ENCODE data around the gene GABBR2.

GABBR2 gene

DNA sequence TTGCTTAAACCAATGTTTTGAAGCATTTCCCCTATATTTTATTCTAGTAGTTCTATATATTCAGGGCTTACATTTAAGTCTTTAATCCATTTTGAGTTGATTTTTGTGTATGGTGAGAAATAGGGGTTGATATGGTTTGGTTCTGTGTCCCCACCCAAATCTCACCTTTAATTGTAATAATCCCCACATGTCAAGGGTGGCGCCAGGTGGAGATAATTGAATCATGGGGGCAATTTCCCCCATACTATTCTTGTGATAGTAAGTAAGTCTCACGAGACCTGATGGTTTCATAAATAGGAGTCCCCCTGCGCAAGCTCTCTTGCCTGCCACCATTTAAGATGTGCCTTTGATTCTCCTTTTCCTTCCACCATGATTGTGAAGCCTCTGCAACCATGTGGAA, 361.1 kb downstream of the GABBR2 start:
- no peak for DNase-seq

DNA sequence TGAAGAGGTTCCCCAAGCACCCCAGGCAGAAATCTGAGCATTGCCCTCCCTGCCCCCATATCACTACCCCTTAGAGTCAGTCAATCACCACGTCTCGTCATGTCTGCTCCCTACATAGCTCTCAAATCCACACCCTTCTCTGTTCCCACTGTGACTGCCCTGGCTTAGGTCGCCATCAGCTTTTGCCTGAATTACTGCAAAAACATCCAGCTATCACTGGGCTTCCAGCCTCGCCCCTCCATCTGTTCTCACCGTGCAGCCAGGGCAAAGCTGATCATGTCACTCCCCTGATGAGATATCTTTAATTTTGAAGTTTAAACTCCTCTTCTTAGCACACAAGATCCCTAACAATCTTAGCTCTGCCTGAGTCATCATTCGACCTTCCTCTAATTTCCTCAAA, 363.7 kb downstream of the GABBR2 start:
- no peak for DNase-seq

DNA sequence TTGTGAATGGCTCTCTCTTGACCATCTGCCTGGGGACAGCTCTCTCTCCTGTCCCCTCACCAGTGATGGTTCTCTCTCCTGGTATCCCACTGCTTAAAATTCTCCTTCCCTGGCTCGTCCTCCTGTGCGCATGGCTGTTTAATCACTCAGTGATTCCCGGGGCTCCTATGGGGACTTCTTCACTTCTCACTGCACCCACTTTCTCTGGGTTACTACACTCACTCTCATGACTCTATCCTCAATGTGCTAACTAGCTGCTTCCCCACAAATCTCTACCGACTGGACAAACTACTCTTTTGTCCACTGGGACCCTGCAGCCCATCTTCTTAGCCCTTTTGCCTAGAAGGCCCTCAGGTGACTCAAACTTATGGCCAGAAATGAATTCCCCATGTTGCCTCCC, 364.2 kb downstream of the GABBR2 start:
- DNase-seq, result no peak

DNA sequence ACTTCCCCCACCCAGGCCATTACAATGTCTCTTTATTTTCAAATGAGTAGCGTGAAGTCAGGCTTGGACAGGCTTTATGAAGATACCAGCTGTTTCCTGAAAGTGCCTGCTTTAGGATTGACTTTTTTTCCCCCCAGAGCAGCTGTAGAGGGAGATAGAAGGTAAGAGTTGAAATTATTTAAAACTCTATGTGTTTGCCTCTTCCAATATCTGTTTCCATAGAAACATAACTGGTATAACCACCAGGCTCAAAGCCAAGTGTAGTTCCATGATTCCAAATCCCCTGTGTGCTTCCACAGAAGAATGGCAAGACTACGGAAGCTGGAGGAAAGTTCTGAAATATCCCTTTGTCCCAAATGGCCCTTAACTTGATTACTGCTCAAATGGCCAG, 365.9 kb downstream of the GABBR2 start:
- no peak for DNase-seq

DNA sequence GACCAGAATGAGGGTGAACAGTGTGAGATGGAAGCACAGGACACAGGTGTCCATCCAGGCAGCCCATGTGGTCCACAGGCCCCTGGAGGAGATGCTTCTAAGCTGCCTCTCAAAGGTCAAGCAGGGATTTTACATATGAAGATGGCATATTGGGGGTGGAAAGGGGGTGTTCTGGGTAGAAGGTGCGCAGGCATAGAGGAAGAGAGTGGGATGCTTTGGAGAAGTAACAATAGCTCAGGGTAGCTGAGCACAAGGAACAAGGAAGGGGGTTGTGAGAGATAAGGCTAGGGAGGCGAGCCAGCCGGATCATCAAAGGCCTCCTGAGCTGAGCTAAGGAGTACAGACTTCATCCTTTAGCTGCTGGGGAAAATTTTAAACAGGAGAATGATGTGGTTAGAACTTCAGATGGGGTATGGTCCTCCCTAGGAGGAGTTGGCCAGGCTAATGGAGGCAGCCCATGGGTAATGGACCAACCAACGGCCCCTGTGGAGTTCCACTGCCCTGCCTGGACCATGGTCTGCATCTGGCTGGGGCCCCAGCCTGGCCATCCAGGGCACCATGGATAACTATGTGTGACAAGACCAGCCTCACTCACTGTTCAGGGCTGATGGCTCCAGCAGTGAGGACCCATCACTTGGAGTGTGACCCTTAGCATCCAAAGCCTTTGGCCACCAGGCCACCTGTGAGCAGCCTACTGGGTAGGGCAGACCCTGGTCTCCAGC, 366.5 kb downstream of the GABBR2 start:
- DNase-seq, result no peak

DNA sequence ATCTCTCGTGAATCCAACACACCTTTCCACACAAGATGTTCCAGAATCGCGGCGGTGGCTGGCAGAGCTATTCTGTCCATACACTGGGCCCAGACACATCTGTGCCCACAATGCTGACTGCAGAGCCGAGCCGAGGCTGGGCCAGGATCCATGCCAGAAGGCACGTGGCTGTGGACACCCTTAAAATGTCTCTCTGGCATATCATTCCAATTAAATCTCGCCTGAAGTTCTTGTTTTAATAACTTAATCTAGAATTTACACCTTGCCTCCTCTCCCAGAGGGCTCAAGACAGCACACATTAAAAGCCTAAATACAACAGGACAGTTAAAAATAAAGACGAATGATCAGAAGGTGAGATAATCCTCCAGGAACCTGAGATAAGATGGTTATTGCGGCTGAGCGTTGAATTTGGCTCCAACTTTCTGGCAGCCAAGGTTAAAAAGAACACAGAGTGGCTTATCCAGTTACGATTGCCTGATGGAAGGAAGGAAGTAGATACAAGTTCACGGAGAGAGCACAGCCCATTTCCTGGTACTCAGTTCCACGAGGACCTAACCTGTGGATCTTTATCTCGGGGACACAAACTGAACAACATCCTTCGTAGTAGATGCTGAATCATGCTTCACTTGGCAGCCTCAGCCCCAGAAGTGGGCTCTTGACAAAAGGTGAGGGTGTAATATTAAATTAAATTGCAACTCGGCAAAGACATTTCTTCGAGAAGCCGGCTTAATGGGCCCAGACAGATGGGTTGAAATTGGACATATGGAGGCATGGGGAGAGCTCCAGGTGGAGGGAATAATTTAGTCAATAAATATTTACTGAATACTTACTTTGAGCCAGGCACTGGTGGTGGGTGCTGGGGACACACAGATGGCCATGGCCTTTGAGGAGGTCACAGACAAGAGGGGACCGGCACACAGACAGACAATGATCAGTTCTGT, 367.3 kb downstream of the GABBR2 start:
- DNase-seq, result no peak

DNA sequence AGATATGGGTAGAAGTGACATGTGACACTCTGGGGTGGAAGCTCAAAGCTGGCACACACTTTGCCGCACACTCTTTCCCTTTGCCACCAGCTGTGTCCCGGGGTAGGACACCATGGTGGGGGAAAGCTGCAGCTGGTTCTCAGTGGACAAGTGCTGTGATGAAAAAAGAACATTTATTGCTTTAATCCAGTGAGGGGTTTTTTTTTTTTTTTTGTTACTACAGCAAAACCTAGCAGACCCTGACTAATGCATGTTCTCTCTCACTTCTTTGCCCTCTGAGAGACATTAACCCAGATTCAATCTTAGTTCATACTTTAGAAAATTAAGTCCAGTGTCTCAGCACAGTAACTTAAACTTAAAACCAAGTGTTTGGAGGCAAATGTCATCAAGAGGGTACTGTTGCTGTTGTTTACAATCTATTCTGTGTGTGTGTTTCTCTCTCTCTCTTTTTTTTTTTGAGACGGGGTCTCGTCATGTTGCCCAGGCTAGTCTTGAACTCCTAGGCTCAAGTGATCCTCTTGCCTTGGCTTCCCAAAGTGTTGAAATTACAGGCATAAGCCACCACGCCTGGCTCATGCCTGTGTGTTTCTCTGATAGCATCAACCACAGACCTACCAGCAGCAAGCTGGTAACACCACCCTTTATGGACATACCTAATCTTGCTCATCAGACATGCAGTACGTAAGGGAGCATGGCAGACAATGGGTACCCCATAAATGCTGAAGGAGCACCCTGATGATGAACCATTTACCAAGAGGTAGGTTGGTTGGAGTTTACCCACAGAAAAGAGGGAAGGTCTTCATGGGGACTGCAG, 368.5 kb downstream of the GABBR2 start:
- DNase-seq, result no peak

DNA sequence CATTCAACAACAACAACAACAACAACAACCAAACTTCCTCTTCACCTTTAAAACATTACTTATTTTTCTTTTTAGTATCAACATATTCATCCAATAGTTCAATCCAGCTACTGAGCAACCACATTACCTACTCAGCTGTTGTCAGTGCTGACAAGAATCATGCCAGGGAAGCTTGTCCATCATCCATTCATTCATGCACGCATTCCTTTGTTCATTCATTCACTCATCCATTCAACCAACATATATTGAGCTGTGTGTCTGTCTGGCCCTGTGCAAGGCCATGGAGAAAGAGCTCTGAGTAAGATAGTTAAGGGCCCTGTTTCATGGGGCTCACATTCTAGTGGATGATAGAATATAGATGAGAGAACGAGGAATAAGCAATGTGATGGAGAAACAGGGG, 373.1 kb downstream of the GABBR2 start:
- no peak for DNase-seq

DNA sequence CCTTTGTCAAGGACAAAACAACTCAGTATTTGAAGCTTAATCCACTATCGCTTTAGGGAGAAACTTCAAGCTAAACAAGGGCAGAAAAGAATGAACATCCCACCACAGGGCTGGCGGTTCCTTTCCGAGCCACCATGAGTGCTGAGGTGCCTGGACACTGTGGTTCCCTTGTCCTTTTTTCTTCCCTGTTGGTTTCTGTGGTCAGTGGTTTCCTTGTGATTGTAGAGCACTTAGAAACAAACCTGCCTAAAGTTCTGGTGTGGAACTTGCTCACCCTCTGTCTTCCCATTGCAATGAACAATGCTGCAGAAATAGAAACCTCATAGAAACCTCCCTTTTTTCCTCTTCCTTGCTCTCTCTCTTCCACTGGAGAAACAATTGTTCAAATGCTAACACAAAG, 373.9 kb downstream of the GABBR2 start:
- DNase-seq, result no peak

DNA sequence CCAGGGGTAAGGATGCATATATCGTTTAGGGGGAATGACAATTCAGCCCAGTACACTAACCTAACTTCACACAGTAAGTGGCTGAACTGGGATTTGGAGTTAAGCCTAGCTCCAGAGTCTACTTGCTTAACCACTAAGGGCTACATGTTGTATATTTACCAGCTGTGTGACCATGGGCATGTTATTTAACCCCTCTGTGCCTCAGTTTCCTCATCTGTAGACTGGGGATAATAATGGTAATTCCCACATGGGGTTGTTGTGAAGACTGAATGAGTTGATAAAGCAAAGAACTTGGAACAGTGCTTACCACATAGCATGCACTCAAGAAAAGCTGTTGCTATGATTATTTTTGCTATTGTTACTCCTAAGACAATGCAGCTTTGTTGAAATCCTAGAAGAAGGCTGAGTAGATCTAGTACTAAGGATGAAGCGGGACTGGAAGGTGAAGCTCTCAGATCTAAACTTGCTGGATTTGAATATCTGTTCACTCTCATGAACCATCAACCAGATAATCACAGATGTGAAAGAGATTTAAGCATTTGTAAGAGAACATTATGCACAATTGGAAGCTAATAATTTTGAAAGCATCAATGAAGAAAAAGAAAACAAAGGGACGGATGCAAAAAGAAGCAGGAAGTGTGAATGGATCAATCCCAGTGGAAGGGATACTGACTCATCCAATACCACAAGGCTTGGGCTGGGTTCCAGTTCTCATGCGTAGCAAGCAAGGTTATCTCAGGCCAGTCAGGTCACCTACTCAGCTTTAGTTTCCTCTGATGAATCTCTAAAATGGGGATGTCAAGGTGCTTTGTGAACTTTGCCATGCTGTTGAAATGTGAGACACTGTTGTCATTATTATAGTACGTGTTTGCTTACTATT, 374.8 kb downstream of the GABBR2 start:
- DNase-seq, result no peak

DNA sequence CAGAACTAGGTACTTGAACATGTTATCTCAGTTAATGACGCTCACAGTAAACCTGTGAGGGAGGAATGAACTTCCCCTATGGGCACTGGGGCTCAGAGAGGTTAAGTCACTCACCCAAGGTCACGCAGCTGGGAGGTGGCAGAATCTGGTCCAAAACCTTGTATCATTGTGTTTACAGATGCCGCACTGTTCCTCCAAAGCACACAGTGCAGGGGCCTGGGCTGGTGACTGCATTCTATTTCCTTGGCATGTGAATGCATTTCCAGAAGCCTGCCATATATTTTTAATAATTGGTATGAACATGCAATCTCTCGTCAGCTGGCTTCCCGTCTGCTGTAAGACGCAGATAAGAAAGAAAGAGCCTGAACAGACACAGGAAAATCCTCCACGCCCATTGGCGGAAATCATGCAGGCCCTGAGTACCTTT, 376.3 kb downstream of the GABBR2 start:
- DNase-seq, result no peak

DNA sequence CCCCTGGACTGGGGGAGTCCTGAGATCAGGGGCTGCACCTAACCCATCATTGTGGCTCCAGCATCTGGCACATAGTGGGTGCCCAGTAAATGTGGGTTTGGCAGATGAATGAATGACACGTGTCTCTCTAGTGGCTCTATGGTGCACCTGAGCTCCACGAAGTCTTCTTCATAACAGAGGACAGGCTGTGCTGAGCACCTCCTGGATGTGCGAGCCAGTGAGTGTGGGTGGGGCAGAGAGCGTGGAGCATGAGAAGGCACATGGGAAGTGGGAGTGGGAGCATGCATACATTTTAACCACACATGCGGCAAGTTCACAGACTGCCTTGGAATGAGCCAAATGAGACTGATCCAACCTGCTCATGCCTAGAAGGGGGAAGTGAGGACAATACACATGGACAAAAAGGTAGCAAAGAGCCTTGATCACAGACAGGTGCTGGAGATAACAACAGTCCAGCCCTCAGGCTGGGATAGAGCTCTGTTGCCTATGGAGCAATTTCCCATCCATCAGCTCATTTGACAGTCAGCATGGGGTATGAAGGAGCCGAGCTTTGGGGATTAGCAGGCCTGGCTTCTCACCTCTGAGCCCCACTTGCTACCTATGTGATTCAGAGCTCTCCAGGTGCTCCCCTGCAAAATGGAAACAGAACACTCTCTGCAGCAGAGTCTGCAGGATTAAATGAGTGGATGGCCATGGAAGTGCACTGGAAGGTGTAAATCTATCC, 377.0 kb downstream of the GABBR2 start:
- no peak for DNase-seq

DNA sequence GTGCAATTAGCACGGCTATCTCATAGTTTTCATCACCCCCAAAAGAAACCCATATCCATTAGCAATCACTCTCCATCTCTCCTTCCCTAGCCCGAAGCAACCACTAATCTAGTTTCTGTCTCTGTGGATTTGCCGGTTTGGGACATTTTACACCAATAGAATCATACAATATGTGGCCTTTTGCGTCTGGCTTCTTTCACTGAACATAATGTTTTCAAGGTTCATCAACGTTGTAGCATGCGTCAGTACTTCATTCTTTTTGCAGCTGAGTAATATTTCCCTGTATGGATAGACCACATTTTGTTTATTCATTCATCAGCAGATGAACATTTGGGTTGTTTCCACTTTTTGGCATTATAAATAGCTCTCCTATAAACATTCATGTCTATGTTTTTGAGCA, 377.9 kb downstream of the GABBR2 start:
- DNase-seq, result no peak

DNA sequence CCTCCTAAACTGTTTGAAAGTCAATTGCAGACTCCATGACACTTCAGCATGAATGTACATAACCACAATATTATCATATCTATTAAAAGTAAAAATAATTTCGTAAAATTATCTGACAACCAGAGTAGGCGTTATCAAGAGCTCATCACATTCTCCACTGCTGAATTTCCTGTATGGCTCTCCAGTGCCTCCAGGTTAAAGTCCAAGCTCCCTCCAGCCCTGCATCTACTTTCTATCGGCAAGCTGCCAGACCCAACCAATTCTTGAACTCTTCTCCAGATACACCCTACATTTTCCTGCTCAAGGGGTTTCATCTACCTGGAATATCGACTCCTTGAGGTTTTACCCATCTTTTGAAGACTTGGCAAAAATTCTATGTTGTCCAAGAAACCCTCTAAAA, 378.8 kb downstream of the GABBR2 start:
- no peak for DNase-seq

DNA sequence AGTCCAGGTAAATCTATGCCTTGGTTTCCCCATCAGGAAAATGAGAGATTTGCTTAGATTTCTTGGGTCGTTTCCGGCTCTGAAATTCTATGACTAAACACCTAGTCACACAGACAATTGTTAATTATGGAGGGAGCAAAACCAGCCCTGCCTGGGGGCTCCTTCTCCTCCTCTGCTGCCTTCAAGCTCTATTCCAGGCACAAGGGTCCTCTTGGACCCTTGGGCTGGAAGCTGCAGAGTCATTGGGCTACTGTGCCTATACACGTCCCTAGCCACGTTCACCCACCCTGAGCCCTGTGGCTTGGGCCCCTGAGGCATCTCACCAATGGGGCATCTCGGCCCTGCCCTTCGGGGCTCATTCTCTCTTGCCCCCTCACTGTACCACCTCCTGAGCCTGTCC, 379.5 kb downstream of the GABBR2 start:
- no peak for DNase-seq

DNA sequence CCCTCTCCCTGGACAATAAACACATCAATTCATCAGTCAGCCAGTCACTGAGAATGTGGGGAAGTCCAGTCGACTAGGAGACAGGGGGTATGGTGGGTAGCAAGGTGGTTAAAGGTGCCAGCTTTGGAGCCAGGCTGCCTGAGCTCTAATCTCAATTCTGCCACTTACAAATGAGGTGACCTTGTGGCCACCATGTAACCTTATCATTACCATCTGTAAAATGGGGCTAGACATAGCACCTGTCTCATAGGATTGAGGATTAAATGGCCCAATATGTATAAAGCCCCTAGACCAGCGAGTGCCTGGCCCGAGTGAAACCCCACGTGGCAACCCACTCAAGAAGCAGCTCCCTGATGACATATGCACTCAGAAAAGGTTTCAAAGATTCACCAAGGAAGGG, 380.0 kb downstream of the GABBR2 start:
- DNase-seq, result no peak

DNA sequence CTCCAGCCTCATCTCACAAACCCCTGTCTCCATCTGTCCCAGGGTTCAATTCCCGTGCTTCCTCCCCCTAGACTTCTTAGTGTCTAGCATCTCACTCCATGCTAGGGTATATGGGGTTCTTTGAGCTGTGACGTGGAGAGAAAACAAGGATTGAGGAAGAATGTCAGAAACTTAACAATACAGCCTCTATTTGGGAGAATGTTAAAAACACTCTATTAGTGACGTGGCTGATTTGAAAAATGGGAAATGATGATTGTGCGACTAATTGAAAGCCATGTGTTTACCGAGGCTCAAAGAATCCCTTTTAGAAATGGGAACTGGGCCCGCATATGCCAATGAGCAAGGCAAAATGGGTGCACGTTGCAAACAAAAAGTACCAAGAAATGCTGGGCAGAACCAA, 380.6 kb downstream of the GABBR2 start:
- no peak for DNase-seq

DNA sequence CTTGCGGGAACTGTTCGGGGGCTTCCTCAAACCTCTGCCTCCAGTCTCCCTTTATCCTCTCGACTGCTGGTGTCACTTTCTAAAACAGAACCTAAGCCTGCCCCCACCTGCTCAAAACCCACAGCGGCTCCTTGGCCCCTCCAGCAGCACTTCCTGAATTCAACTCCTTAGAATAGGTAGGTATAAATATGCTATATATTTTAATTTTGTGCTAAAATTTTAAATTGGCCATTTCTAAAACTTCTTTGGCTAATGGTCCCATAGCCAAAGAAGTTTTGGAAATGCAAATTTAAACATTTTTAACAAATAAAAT, 381.5 kb downstream of the GABBR2 start:
- no peak for DNase-seq

DNA sequence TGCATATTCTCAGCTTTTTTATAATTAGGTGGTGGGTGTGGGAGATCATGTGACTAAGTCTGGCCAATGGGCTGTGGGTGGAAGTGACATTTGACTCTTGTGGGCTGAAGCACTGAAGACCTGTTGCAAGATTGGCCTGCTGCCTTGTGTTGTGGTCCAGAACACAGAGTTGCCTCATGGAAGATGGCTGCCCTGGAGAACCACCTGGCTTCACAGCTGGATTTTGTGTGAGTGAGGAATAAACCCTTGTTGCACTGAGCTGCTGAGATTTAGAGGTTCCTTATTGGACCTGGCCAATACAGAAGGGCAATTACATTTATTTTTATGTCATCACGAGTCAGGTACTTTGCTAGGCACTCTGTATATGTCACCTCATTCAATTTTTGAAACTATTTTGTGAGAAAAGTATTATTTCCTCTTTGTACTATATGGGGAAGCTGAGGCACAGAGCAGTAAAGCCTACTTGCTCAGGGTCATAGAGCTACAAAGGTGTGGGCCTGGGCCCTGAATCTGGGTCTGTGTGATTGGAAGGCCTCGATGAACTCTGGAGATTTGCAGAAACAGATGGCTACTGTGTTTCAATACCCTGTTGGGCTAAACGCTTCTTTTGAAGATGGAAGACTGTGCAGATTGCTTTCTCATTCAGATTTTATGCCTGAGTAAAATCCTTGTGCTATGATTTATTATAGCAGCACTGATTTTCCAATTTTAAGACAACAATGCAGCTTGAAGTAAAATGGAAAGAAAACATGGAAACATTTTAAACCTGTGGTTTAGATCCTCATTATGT, 382.1 kb downstream of the GABBR2 start:
- no peak for DNase-seq

DNA sequence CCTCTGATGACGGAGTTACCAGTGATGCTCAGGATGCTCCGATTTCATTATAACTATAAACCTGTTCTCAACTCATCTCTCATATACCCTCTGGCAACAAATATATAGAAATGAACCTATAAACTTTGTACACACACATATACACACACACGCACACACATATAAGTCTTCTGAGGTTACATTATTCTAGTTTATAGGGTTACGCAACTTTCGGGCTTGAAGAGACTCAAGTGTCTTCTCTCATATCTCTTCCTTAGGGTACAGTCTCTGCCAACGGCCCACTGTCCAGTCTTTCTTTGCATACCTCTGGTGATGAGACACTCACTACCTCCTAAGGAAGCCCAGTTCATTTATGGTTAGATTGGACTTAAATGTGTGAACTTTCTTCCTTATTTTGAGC, 383.9 kb downstream of the GABBR2 start:
- DNase-seq, result no peak
